GM21381 (cell line): Measurements from ENCODE around the gene POC1A.
A peak's percentile ranks its signal among the peaks of the same experiment; 100 is the strongest.

ENCODE experiments used
- ATAC-seq: cut with Tn5 transposase; IDR thresholded peaks from one replicate; pipeline ENCODE4 v1.9.1; 2021; ENCODE audit warnings: mild to moderate bottlenecking, moderate library complexity; ENCODE audit not compliant: unreplicated experiment

POC1A gene

GRCh38 chr3:52154135-52155094 is at the start of gene POC1A:
Gene POC1A, minus strand, starts transcription at chr3:52154423. Its CDS starts 51 bp downstream, at chr3:52154372.
- peak; percentile 75 for ATAC-seq

- ATAC-seq = no peak
Measured at GRCh38 chr3:52203701-52204100, 49.5 kb upstream of the POC1A start.

- no peak for ATAC-seq
Measured at GRCh38 chr3:52202384-52203077, 48.3 kb upstream of the POC1A start.

GRCh38 chr3:52200981-52201679 is 46.9 kb upstream of the POC1A start:
- ATAC-seq = no peak

GRCh38 chr3:52198643-52199608 is 44.7 kb upstream of the POC1A start:
- ATAC-seq = no peak

- ATAC-seq = peak; percentile 87
Measured at GRCh38 chr3:52197842-52198625, 43.8 kb upstream of the POC1A start, which contains the start of gene ALAS1. Gene ALAS1, plus strand, starts transcription at chr3:52198160. Its CDS starts 1,082 bp downstream, at chr3:52199242.

- ATAC-seq = no peak
Measured at GRCh38 chr3:52197499-52197841, 43.2 kb upstream of the POC1A start.

- ATAC-seq = no peak
Measured at GRCh38 chr3:52196977-52197376, 42.8 kb upstream of the POC1A start.

- no peak for ATAC-seq
Measured at GRCh38 chr3:52195823-52196331, 41.7 kb upstream of the POC1A start.

GRCh38 chr3:52195291-52195597 is 41.0 kb upstream of the POC1A start:
- no peak for ATAC-seq

GRCh38 chr3:52194485-52195290 is 40.5 kb upstream of the POC1A start:
- no peak for ATAC-seq

- ATAC-seq = no peak
Measured at GRCh38 chr3:52193065-52193464, 38.8 kb upstream of the POC1A start.

GRCh38 chr3:52191663-52192062 is 37.4 kb upstream of the POC1A start:
- ATAC-seq = no peak

GRCh38 chr3:52190294-52191074 is 36.3 kb upstream of the POC1A start:
- no peak for ATAC-seq

GRCh38 chr3:52188556-52188955 is 34.3 kb upstream of the POC1A start:
- ATAC-seq = no peak

- ATAC-seq = no peak
Measured at GRCh38 chr3:52186729-52187128, 32.5 kb upstream of the POC1A start.

- no peak for ATAC-seq
Measured at GRCh38 chr3:52185837-52186236, 31.6 kb upstream of the POC1A start.

GRCh38 chr3:52185311-52185710 is 31.1 kb upstream of the POC1A start:
- no peak for ATAC-seq
